GM19455 (cell line): ENCODE results near the gene FER.
"Not testable (repeated sequence)": the region's sequence is repeated elsewhere in the genome, so short reads cannot be mapped to it uniquely, and the experiment has no call there.

Experiments
- ATAC-seq: cut with Tn5 transposase; IDR thresholded peaks from one replicate; pipeline ENCODE4 v1.9.1; 2021; ENCODE audit not compliant: unreplicated experiment

Gene FER

DNA sequence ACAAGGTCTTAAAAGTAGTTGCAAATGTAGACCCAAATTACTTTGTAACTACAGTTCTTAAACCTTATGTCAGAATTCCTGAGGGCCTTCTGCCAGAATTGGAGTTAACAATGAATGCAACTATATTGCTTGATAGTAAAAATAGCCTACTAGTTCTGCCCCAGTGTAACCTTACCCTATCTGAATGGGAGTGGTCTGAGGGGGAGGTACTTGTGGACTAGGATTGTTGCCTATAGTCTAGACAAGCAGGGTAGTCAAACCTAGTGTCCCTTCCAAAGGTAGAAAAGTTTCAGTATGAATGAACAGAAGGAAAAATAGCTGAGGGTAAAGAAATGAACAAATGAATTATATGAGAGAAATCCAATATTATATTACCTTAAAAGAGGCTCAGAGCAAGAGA, 419.9 kb downstream of the FER start:
- ATAC-seq = no peak

DNA sequence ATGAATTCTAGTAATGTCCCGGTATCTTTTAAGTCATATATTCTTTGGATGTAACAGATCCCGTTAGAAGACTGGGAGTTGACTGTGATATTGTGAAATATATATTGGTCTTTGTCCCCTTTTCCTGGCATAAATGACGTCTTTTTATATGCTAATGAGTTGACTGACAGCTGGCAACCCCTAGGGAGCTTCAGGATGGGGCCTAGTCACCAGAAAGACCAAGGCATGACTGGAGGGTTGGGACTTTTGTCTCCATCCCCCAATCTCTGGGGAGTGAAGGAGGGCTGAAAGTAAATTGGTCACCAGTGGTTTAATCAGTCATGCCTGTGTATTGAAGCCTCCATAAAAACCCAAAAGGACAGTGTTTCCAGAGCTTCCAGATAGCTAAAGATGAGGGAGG, 420.5 kb downstream of the FER start:
- ATAC-seq = no peak

DNA sequence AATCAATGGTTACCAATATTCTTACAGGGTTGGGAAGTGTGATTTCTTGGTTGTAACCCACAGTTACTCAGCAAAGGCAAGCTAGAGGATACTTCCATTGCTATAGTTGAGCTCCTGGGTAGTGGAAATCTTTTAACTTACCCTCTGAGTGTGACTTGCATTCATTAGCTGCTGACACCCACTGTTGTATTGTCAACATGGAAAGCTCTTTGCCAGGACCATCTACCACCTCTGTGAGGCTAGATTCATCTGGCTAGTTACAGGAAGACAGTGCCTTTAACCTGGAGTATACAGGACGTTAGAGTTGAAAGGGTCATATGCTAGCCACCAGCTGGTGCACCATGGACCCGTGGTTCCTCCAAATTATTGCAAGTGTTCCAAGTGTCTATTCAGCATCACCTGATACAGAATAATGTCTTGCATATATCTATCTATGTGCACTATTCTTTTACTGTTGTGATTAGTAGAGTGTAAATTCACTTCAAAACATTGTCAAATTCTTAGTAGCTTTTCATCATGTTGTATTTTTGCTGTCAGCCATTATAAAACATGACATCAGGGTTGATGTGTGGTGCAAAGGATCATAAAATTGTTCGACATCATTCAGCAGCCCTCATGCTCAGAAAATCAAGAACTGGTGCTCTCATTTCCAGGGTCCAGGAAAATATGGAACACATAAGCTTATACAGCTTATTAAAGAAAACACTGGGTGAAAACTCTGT, 423.1 kb downstream of the FER start:
- no peak for ATAC-seq

DNA sequence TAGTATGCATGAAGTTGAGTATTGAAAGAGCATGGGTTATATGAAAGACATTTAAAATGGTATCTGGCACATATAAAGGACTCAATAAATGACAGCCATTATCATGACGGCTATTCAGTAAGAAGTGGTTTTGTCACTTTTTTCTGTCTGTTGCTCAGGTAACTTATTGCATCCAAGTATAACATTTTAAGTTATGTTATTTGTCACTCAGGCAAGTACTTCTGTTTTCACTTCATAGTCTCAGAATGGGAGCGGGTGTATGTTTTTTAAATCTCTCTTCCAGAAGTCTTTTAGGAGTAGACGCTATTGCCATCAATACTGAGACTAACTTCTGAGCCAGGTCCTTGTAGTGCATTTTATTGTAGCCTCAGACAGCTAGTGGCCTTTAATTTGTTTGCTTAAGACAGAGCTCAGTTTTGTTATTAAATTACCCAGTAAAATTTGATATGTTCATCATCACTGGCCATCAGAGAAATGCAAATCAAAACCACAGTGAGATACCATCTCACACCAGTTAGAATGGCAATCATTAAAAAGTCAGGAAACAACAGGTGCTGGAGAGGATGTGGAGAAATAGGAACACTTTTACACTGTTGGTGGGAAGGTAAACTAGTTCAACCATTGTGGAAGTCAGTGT, 423.9 kb downstream of the FER start:
- not testable (repeated sequence) for ATAC-seq

DNA sequence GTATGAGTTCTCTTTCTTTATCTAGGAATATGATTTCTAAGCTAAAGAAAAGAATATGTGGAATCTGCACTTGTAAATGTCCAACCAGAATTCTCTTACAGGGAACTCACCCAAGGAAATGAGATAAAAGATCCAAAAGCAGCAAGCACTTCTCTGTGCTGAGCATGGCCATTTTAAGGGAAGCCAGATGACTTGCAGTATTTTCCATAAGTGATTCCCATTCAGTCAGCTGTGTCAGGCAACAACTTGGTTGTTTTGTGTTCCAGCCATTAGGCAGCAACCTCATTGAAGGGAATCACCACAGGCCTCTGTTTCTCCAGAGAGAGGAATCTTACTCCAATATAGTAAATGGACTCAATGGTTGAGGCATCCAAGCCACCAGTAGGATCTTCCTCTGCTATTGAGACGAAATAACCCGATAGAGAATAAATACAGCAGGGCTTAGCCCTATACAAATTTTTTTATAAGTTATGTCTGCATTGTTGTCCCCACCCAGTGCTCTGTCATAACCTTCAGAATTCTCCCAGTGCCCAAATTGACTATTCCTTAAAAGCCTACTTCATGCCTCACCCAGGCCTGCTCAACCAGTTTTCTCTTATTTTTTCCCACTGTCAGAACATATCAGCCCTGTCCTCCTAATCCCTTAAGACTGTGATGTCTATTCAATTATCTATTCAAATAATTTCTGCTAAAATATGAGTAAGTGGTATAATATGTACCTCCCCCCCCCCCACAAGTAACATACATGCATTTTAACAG, 425.5 kb downstream of the FER start:
- ATAC-seq = no peak

DNA sequence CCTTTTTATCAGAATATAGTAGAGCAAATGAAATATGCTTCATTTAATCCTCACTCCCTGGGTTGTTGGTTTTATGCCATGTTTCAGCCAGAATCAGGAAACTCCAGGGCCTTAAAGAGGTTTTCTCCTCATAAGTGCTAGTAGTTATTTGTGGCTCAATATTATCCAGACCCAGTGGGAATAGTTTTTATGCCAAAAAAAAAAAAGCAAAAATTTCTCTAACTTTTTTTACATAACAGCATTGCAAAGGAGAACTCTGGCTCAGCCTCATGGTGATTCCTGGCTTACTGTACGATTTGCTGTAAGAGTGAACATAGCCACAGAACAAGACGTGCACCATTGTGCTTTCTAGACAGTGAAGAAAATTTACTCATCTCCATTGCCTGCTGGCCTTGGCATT, 429.5 kb downstream of the FER start:
- ATAC-seq = no peak

DNA sequence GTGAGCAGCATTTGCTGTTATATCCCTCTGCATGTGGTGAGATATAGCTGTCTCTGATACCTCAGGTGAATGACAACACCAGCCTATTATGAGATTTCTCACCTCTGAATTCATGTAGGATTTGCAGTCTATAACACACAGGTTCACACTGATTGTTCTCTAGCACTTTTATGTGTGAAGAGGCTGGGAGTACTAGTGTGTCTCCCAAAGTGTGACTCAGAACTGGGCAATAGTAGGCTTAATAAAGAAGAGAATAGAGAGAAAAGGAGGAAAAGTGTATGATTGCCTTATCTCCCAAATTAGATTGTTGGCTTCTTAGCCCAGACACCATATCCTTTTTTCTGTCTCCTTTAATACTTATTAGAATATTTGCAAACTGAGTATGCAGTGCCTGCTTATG, 430.1 kb downstream of the FER start:
- ATAC-seq = no peak

DNA sequence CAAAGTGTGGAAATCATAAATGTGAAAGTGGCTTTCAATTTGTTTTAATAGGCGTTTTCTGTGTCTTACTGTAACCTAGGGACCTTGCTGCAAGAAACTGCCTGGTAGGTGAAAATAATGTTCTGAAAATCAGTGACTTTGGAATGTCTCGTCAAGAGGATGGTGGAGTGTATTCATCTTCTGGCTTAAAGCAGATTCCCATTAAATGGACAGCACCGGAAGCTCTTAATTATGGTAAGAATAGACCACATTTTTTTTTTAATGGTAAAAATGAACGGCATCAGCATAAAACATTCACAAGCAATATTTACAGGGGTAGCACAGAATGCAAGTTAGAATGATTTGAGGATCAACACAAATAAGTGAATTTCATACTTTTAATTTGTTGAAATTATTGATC, 433.0 kb downstream of the FER start:
- ATAC-seq = no peak

DNA sequence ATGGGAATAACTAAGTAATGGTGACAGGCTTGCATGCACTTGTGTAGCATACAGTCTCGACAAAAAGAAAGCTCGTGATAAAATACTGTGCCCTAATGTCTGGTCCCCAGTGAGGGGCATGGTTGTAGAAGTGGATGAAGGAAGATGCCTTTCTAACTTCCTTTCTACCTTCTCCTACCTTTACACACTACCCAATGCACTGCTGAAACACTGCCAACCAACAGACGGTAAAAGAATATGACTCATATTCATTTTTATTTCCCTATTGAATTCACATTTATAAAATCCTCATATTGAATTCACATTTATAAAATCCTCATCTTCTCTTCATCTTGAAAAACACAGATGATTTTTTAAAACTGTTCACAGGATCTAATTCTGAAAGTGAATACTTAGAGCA, 439.1 kb downstream of the FER start:
- no peak for ATAC-seq

DNA sequence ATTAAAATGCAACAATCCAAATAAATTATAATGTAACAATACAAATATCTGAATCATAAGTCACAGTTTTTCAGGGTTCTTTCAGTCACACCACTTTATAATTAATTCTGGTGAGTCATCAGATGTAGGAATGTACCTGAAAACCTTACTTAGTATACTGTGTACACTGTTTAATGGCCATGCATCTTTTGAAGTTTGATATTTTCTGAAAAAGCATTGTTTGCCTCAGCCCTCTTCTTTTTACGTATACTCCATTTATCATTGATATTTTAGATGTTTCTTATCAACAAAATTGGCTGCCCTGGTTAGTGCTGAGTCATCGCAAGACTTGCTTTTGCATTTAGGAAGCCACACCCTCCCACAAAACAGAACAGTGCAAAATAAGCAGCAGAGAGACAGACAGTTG, 443.5 kb downstream of the FER start:
- peak; percentile 73 for ATAC-seq

DNA sequence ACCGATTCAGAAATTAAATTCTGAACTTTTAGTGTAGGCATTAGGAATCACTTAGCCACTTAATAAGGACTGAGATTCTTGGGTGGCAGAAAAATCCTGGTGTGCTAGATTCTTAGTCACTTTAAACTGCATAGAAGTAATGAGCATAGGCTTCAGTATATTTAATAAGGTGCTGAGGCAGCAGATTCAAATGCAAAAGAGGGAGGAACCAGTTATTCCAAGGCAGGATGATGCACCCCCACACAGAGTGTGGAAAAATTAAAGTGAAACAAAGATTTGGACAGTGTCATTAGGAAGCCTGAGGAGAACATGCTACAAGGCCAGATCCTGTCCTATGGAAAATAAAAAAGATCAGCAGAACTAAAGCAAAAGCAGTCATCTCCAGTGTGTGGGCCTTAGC, 444.3 kb downstream of the FER start:
- ATAC-seq = no peak

DNA sequence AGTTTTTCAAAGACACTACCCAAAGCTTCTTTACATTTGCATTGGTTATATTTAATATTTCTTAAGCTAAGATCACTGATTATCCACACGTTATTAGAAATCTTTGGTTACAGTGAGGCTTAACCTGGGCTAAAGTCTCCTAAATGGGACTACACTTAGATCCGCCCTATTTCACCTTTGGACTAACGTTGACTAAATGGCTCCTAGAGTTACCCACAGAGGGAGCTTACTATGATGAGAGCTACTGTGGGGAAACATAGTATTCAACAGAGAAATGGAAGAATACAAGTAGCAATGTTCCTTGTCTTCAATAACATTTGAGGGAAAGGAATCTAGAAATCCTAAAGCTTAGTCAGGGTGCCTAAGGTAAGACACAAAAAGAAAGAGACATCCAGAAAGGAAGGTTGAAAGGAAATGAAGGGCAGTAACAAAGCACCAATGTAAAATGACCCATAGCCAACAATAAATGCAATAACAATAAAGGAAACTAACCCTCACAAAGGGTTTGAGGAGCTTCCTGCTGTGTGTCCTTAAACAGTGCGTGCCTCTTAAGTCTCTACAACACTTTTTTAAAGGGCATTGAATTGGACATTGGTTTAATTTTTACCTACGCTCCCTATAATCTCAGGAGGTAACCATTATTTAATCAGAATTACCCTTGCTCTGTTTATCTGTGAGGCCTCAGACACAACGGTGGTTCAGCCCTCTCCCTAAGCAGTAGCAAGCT, 445.0 kb downstream of the FER start:
- ATAC-seq = no peak

DNA sequence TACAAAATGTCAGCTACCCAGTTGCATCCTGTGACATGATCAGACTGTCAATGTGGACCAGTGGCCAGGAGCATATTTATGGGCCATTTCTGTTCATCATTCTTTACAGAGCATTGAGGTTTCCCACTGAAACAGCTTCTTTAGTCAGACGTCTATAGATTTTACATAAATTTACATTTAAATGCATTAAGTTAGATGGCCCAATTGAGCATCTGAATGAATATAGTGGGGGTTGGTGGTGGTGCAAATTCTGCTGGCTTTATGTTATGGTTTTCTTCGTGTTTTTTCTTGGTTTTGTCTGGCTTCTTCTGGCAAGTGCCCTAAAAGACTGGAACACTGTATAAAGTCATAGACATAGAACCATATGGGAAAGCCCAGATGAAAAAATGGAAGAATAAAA, 448.0 kb downstream of the FER start:
- no peak for ATAC-seq

DNA sequence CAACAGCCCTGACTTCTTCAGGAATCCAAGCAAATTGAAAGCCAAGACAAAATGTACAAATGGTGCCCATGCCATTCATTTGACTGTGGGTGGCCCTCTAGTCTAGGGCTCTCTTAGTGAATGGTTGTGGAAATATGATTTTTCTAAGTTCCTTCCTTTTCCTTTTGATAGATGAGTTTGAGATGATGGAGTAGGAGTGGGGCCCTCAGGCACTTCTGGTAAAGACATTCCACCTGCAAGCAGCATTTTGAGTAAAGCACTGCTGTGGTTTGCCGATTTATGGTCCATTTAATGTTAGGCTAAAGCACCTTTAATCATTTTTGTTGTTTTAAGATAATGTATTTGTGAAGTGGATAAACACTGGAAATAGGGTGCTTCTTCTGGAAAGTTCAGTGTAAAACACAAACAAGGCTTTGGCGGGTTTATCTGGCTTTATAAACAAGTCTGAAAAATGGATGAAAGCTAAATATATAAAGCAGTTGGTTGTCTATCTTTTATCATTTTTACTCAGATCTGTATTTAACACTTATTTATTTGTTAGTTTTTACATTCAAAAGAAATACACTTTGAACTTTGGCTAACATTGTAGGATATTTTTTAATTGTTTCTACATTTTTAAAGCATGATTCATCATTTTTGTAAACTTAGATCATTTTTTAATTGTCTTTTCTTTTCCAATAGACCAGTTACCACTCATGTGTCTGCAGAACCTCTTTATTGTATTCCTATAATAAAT, 448.6 kb downstream of the FER start:
- ATAC-seq = no peak

DNA sequence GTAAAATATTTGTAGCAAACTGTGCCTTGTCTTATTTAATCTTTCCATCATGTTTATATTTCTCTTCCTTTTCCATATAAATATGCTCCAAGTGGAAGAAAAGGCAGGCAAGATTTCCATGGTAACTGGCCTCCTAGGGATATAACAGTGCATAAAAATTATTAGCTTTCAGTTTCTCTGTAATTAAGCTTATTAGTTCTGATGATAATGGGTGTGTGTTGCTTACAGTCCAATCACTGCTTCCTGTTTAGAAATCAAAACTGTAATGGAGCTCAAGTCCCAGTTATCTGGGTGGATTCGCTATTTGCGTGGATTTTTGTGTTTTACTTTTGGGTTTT, 449.1 kb downstream of the FER start:
- no peak for ATAC-seq

DNA sequence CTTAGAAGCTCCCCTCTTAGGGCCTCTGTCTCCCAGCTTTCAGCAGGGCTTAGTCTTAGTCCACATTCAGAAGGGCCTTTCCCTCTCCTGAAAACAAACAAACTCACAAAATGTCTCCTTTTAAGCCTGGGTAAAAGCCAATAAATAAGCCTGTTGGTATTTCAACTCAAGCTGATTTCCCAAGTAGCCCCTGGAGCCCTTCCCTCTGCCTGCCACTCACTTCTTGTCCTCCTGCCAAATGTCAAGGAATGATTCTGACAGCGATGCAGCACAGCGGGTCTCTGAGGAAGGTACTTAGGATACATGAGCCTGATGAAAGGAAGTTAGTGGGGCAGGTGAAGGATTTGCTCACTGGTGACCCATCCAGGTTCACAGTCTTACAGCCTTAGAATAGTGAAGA, 451.6 kb downstream of the FER start:
- no peak for ATAC-seq

DNA sequence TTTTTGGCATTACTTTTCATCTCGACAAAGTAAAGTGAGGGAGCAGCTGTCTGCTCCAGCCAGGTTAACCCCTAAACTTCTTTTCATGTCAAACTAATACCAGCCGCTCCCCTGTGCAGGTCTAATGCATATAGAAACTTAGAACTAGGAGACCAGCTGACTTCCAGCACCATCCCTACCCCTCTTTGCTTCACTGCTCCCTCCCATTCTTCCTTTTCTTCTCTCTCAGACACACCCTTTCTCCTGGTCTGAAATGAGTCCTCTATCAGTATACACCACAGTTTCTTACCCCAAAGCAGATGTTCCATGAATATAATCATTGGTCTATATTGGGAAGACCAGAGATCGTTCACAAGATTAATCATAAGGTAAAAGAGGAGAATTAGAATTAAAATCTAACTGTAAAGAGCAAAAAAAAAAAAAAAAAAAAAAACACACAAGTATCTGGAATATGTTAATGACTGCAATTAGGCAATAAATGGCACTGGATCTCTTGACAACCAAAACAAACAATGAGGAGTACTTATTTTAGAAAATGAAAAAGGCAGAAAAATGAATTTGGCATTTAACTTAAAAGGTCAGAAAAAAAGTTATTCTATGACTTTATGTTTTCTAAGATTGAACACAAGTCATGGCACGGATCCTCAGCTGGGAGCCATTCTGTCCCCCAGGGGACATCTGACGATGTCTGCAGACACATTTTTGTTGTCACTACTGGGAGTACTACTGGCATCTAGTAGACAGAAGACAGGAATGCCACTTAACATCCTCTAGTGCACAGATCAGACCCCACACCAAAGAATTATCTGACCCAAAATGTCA, 452.3 kb downstream of the FER start:
- no peak for ATAC-seq

DNA sequence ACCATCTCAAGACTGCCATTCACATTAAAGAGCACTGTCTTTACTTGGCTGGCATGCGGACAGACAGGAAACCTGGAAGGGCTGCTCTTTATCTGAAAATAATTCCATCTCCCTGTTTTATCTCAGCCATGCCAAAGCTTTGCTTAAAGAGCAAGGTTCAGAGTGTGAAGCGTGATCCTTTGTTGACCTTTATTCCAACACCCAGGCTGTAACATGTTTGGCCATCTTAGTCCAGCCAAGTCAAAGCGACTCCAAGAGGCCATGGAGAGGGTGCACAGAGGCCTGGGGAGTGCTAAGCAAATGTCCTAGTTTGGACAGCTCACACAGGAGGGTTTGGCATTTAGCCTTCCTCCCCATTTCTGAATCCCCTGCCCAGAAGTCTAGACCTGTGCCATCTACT, 467.3 kb downstream of the FER start:
- no peak for ATAC-seq

DNA sequence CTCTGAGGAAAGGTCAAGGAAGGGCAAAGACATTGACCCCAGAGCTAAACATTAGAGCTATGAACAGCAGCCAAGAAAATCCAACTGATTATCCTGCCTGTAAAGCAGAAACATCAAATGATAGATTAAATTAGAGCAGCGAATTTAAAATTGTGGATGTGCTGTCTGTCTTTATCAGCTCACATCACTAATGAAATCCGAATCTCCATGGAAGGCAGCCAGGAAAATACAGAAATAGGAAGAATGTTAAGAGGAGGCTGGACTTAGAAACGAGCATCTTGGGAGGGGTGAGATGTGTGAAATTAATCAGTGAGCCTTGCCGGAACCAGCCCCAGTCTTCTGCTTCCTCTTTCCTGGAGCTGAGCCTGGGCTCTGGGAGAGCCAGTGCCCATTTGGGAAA, 471.1 kb downstream of the FER start:
- ATAC-seq = no peak

DNA sequence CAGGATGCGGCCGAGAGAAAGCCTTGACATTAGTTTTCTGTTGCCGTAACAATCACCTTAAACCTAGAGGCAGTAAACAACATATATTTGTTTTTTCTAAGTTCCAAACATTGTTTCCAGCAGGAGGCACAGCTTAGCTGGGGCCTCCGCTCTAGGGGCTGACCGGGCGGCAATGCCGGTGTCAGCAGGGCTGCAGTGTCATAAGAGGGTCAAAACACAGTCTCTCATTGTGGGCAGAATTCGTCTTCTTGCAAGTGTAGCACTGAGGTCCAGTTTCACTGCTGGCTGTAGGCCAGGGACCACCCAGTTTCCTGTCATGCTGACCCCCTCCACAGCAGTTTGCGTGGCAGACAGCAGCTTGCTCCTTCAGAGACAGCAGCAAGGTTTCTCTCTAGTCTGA, 475.8 kb downstream of the FER start:
- ATAC-seq = no peak
